Melanocyte of skin (primary cell): ENCODE measurements around the gene SPRR1B. TPM values are rescaled to one million over a fixed set of nuclear protein-coding genes. Genes with fewer than 3 reads are reported as not detected.

Experiments used
- small RNA-seq, 2 donors: library from RNA; depleted of rRNA; stranded (forward); fragments of <200 nt; gene quantifications; one replicate each; pipeline ENCODE3, GENCODE V24; 2012
- total RNA-seq, 2 donors: library from RNA; depleted of rRNA; stranded (reverse); fragments of >200 nt; gene quantifications; 2 replicates each; pipeline ENCODE4 v1.2.3, GENCODE V29; 2012

SPRR1B gene, protein sequence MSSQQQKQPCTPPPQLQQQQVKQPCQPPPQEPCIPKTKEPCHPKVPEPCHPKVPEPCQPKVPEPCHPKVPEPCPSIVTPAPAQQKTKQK
- not detected for total RNA-seq

DNA sequence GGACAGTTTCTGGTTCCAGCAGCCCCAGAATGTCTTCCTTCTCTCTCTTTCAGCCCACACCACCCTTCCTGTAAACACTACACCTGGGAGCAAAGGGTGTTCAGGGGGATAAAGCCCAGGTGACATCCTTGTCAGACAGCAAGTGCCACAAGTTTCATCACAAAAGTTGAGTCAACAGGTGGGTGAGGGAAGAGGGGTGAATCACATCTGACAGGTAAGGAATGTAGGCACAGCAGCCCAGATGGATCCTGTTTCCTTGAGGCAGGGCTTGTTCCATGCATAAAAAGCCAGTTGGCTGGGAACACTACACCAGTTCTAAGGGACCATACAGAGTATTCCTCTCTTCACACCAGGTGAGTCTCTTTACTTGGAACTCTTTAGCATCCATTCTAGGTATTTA, at the start of gene SPRR1B:
TSS of gene SPRR1B (plus strand) at position 309 of the 400 bp plus-strand sequence. CDS start 1,143 bp downstream, outside the sequence.

DNA sequence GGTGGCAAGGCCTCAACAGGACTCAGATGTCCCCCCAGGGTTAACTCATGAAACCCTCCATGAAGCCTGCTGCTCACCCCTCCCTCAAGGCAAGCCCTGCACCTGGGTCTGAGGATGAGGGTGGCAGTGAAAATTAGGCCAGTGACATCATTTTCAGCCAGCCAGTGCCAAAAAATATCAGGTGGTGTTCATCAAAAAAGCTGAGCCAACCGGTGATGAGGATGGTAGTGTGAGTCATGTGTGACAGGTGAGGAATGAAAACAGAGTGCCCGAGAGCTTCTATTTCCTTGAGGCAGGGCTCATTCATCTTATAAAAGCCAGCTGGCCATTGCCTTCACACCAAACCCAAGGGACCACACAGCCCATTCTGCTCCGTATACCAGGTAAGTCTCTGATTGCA, 47.3 kb upstream of the SPRR1B start, which contains the start of gene SPRR1A:
TSS of gene SPRR1A (plus strand) at position 339 of the 400 bp plus-strand sequence. CDS start 1,150 bp downstream, outside the sequence.

DNA sequence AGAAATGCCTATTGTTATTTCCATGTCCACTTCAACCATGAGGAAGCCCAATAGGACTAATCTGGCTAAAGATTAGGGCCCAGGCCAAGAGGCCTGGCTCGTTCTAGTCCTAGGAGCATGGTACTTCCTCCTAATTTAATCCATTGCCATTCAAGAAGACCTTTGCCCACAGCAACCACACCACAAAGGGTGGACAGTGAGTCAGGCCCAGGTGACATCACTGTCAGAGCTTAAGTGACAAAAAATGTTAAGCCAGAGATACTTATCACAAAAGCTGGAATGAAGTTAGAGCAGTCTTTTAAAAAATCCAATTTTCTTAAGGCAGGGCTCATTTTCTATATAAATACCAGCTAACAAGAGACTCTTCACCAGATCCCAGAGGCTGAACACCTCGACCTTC, 29.6 kb upstream of the SPRR1B start, which contains the start of gene SPRR3:
TSS of gene SPRR3 (plus strand) at position 368 of the 400 bp plus-strand sequence. CDS start 1,272 bp downstream, outside the sequence.

DNA sequence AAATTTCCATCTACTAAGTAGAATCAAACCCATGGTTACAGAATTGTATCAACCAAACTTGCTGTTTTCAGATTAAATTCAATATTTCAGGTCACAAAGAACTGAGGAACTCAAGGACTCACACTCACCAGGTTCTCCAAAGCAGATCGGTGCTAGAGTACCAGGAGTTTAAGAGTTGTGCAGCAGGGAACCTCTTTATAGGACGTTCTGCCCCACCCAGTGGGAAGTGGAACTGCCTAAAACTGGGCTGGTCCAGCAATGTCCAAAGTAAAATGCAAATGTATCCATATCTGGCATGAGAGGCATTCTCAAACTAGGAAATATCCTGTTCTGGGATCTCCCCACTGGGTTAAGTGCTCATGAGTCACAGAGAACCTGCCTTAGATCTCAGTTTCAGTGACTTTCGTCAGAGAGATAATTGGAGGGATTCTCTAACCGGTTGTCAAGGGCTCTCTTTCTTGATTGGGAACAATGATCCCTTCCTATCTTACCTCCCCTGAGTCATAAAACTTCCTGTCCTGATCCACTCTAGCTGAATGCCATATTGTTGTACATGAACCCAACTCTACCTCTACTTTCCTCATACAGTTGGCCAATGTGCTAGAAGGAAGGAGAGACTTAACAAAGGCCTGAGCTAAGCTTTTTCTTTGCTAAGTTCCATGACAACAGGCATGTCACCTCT, 10.1 kb downstream of the SPRR1B start, which contains the start of gene SPRR2D:
TSS of gene SPRR2D (minus strand) at position 171 of the 682 bp plus-strand sequence. CDS start 774 bp downstream, outside the sequence.

DNA sequence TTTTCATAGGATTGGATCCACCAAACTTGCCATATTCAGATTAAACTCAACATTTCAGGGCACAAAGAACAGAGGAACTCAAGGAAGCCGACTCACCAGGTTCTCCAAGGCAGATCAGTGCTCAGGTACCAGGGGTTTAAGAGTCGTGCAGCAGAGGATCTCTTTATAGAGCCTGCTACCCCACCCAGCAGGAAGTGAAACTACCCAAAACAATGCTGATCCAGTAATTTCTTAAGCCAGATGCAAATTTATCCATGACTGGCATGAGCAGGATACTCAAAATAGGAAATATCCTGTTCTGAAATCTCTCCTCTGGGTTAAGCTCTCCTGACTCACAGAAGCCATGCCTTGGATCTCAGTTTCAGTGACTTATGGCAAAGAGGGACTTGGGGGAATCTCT, 26.4 kb downstream of the SPRR1B start, which contains the start of gene SPRR2A:
TSS of gene SPRR2A (minus strand) at position 138 of the 400 bp plus-strand sequence. CDS start 777 bp downstream, outside the sequence.

DNA sequence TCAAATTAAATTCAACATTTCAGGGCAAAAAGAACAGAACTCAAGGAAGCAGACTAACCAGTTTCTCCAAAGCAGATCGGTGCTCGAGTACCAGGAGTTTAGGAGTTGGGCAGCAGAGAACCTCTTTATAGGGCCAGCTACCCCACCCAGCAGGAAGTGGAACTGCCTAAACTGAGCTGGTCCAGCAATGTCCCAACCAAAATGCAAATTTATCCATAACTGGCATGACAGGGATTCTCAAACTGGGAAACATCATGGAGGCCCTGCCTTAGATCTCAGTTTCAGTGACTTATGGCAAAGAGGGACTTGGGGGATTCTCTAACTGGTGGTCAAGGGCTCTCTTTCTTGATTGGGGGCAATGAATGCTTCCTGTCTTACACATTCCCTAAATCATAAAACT, 40.5 kb downstream of the SPRR1B start, which contains the start of gene SPRR2B:
TSS of gene SPRR2B (minus strand) at position 101 of the 400 bp plus-strand sequence. CDS start 772 bp downstream, outside the sequence.

Small RNA genes within 50 kb of the gene (small RNA-seq; reads per million reads assigned to genes)
- gene AL356867.1 (0 reads per million in 2 donors), gene RF00322 (0 reads per million in 2 donors), gene SPRR1A (0 reads per million in 2 donors)

Other genes with a start within 250 kb of the SPRR1B start
- gene LCE1E, start 244.9 kb upstream of the SPRR1B start, total RNA-seq: not detected
- not detected for gene LCE1D, start 234.5 kb upstream of the SPRR1B start, total RNA-seq
- gene LCE1C, start 224.6 kb upstream of the SPRR1B start, total RNA-seq: not detected
- gene LCE1B, start 219.2 kb upstream of the SPRR1B start, total RNA-seq: not detected
- gene LCE1A, start 203.7 kb upstream of the SPRR1B start, total RNA-seq: not detected
- not detected for gene LCE6A, start 188.3 kb upstream of the SPRR1B start, total RNA-seq
- gene LCE7A, start 171.2 kb upstream of the SPRR1B start, total RNA-seq: not detected
- not detected for gene SMCP, start 152.9 kb upstream of the SPRR1B start, total RNA-seq
- gene IVL, start 122.7 kb upstream of the SPRR1B start, total RNA-seq: not detected
- not detected for gene SPRR5, start 84.0 kb upstream of the SPRR1B start, total RNA-seq
- not detected for gene SPRR4, start 60.6 kb upstream of the SPRR1B start, total RNA-seq
- not detected for gene SPRR1A, start 47.1 kb upstream of the SPRR1B start, total RNA-seq
- gene SPRR3, start 29.5 kb upstream of the SPRR1B start, total RNA-seq: under 1 TPM in 1 of 2 donors, not detected in 1; 0.34 TPM
- gene SPRR2D, start 9.9 kb downstream of the SPRR1B start, total RNA-seq: not detected
- not detected for gene SPRR2A, start 26.3 kb downstream of the SPRR1B start, total RNA-seq
- gene SPRR2B, start 40.4 kb downstream of the SPRR1B start, total RNA-seq: not detected
- gene SPRR2E, start 63.3 kb downstream of the SPRR1B start, total RNA-seq: not detected
- gene SPRR2F, start 82.3 kb downstream of the SPRR1B start, total RNA-seq: not detected
- gene SPRR2G, start 119.7 kb downstream of the SPRR1B start, total RNA-seq: not detected
- not detected for gene LELP1, start 172.2 kb downstream of the SPRR1B start, total RNA-seq
- not detected for gene PRR9, start 186.4 kb downstream of the SPRR1B start, total RNA-seq
- not detected for gene LORICRIN, start 228.5 kb downstream of the SPRR1B start, total RNA-seq